Measurements from ENCODE around the gene RHOT2.
A peak's percentile ranks its signal among the peaks of the same experiment; 100 is the strongest.

Gene RHOT2

DNA sequence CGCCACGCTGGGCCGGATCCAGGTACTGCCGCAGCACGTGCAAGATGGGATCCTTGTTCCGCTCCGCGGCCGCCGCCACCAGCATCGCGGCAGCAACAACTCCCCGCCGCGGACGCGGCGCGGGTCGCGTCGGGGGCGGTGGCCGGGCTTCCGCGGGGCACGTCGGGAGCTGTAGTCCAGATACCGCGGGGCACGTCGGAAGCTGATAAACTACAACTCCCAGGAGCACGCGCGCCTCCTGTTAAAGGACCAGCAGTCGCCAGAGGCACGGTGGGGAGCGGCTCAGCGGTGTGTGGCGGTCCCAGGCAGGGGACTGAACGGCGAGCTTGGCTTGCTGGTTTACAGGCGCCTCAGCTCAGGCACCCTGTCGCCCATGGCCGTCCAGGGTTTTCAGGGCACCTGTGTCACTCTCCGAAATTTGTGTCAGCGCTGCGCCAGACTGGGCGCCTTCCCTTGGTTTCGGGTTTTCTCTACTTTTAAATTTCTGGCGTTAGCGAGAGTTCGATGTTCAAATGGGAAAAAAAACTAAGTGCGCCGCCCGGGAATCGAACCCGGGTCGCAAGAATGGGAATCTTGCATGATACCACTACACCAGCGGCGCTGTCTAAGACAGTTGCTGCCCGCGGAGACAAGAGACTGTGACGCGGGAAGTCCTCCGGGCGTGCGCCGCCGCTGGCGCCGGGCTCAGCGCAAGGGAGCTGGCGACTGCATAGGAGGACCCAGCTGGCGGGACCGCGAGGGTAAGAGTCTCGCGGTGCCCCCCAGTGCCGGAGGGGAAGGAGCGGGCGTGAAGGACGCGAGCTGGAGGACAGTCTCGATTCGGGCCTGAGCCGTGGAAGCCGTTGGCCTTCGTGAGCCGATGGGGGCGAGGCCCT, 31.5 kb upstream of the RHOT2 start, which contains the start of gene METTL26:
Gene METTL26 (minus strand): TSS at position 100 of the 875 bp plus-strand sequence. CDS start 15 bp downstream, at position 85.
- H3K4me1 Mint-ChIP-seq = peaks cover 8% of the 10 kb centered on the region

GRCh38 chr16:637081-638018, 30.6 kb upstream of the RHOT2 start:
- ATAC-seq (replicated peaks; ENCODE audit: extremely low read depth, poor library complexity, severe bottlenecking) = peak; percentile 62
- no peaks in the 10 kb centered on the region for H3K9me3 Mint-ChIP-seq
- peak overlapping the region; percentile 100 for H3K27ac Mint-ChIP-seq (ENCODE audit: low read depth)
- peaks cover 8% of the 10 kb centered on the region for H3K4me1 Mint-ChIP-seq
- H3K27me3 Mint-ChIP-seq = no peaks in the 10 kb centered on the region
- H3K4me3 Mint-ChIP-seq = peak overlapping the region; percentile 98
- DNase-seq (ENCODE audit: low spot score in 2 of 2) = no peak
- peaks cover 19% of the 10 kb centered on the region for H3K36me3 Mint-ChIP-seq (ENCODE audit: insufficient read depth)

More for the DNA sequence above, 31.5 kb upstream of the RHOT2 start, which contains the start of gene METTL26:
- DNase-seq (ENCODE audit: low spot score in 2 of 2) = peak; percentile 89 to 95
- Mint-ChIP-seq H3K36me3 (ENCODE audit: insufficient read depth) (peaks cover 19% of the 10 kb centered on the region), H3K27ac (ENCODE audit: low read depth) (peak within 1 kb of the TSS; percentile 100), H3K9me3 (no peaks in the 10 kb centered on the region), H3K4me3 (peak within 1 kb of the TSS; percentile 98), H3K27me3 (no peaks in the 10 kb centered on the region)
- peak; percentile 90 for ATAC-seq (replicated peaks; ENCODE audit: extremely low read depth, poor library complexity, severe bottlenecking)

- DNase-seq (ENCODE audit: low spot score in 2 of 2) (no peak), ATAC-seq (replicated peaks; ENCODE audit: extremely low read depth, poor library complexity, severe bottlenecking) (no peak)
- H3K4me1 Mint-ChIP-seq = peaks cover 8% of the 10 kb centered on the region
- H3K27ac Mint-ChIP-seq (ENCODE audit: low read depth) = no peak overlapping the region
- H3K36me3 Mint-ChIP-seq (ENCODE audit: insufficient read depth) = peaks cover 20% of the 10 kb centered on the region
- H3K9me3 Mint-ChIP-seq = no peaks in the 10 kb centered on the region
- peak overlapping the region; percentile 98 for H3K4me3 Mint-ChIP-seq
- no peaks in the 10 kb centered on the region for H3K27me3 Mint-ChIP-seq
Observed at GRCh38 chr16:638034-638543, 29.8 kb upstream of the RHOT2 start.

DNA sequence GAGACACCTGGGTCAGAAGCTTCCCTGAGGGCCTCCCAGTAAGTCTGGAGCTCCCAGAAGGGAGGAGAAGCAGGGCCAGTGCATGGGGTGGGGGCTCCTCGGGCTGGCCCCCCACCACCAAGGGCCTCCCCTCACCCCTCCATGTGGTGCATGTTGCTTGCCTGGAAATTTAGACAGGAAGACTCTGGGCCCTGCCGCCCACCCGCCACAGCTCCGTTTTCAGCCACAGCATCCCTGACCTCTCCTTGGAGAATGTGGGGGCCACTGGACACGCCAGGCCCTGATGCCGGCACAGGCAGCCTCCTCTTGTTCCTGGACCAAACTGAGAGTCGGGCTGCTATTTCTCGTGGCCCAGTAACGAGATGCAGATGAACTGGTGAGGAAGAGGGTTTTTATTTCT, 29.1 kb upstream of the RHOT2 start:
- ATAC-seq (replicated peaks; ENCODE audit: extremely low read depth, poor library complexity, severe bottlenecking) (no peak), DNase-seq (ENCODE audit: low spot score in 2 of 2) (no peak)
- peaks cover 18% of the 10 kb centered on the region for H3K36me3 Mint-ChIP-seq (ENCODE audit: insufficient read depth)
- H3K27ac Mint-ChIP-seq (ENCODE audit: low read depth) = no peak overlapping the region
- H3K27me3 Mint-ChIP-seq = no peaks in the 10 kb centered on the region
- H3K4me3 Mint-ChIP-seq = no peak overlapping the region
- H3K9me3 Mint-ChIP-seq = no peaks in the 10 kb centered on the region
- peaks cover 11% of the 10 kb centered on the region for H3K4me1 Mint-ChIP-seq

DNA sequence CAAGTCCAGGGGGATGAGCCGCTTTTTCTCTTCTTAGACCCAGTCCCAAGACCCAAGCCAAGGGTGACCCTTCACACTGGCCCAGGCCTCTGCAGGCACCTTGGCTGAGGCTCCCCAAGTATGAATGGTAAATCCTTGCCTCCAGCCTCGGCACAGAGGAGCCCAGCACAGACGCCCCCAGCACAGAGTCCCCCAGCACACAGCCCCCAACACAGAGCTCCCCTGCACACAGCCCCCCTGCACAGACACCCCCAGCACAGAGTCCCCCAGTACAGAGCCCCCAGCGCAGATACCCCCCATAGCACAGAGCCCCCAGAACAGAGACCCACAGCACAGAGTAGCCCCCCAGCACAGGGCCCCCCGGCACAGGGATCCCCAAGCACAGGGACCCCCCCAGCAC, 27.3 kb upstream of the RHOT2 start:
- ATAC-seq (replicated peaks; ENCODE audit: extremely low read depth, poor library complexity, severe bottlenecking) = no peak
- Mint-ChIP-seq H3K9me3 (no peaks in the 10 kb centered on the region), H3K4me3 (peak overlapping the region; percentile 52), H3K27ac (ENCODE audit: low read depth) (no peak overlapping the region), H3K36me3 (ENCODE audit: insufficient read depth) (peaks cover 16% of the 10 kb centered on the region), H3K27me3 (no peaks in the 10 kb centered on the region), H3K4me1 (peaks cover 15% of the 10 kb centered on the region)
- no peak for DNase-seq (ENCODE audit: low spot score in 2 of 2)

DNA sequence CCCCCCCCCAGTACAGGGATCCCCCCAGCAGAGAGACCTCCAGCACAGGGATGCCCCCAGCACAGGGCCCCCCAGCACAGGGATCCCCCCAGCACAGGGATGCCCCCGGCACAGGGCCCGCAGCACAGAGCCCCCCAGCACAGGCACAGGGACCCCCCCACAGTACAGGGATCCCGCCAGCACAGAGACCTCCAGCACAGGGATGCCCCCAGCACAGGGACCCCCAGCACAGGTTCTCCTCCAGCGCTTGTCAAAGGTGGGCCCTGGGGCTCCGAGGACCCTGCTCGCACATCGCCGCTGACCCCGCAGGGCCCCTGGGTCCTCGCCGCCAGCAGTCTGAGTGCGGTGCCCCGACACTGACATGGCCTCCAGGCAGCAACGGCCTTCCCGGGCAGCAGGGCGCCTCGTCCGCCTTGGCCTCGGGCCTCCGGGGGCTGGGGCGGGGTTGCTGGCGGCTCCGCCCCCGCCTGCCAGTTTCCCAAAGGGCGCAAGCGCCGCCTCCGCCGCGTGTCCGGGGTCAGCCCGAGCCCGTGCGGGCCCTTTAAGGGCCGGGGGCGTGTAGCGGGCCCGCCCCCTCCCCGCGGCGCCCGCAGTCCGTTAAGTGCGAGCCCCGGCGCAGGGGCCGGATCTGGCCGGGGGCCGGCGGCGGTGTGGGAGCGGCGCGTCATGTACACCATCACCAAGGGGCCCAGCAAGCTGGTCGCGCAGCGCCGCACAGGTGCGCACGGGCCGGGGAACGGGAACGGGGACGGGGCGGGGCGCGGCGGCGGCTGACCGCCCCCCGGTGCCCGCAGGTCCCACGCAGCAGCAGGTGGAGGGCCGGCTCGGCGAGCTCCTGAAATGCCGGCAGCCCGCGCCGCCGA, 26.4 kb upstream of the RHOT2 start, which contains the start of gene MCRIP2:
Gene MCRIP2 (plus strand): TSS at position 503 of the 863 bp plus-strand sequence. CDS start 164 bp downstream, at position 667.
- DNase-seq (ENCODE audit: low spot score in 2 of 2) = peak in 1 of 2 donors; percentile 32
- Mint-ChIP-seq H3K27ac (ENCODE audit: low read depth) (no peak within 1 kb of the TSS), H3K27me3 (no peaks in the 10 kb centered on the region), H3K36me3 (ENCODE audit: insufficient read depth) (peaks cover 12% of the 10 kb centered on the region), H3K4me3 (peak within 1 kb of the TSS; percentile 69), H3K4me1 (peaks cover 11% of the 10 kb centered on the region), H3K9me3 (no peaks in the 10 kb centered on the region)
- peak; percentile 4 for ATAC-seq (replicated peaks; ENCODE audit: extremely low read depth, poor library complexity, severe bottlenecking)

GRCh38 chr16:642189-643049, 25.5 kb upstream of the RHOT2 start:
- Mint-ChIP-seq H3K36me3 (ENCODE audit: insufficient read depth) (peaks cover 4% of the 10 kb centered on the region), H3K4me3 (peak overlapping the region; percentile 69)
- DNase-seq (ENCODE audit: low spot score in 2 of 2) = no peak

GRCh38 chr16:643050-643368, 24.9 kb upstream of the RHOT2 start:
- ATAC-seq (replicated peaks; ENCODE audit: extremely low read depth, poor library complexity, severe bottlenecking) = no peak
- H3K36me3 Mint-ChIP-seq (ENCODE audit: insufficient read depth) = peaks cover 2% of the 10 kb centered on the region
- DNase-seq (ENCODE audit: low spot score in 2 of 2) = no peak
- H3K9me3 Mint-ChIP-seq = no peaks in the 10 kb centered on the region
- H3K4me1 Mint-ChIP-seq = peaks cover 7% of the 10 kb centered on the region
- no peak overlapping the region for H3K27ac Mint-ChIP-seq (ENCODE audit: low read depth)
- H3K4me3 Mint-ChIP-seq = peak overlapping the region; percentile 69
- no peaks in the 10 kb centered on the region for H3K27me3 Mint-ChIP-seq

More at GRCh38 chr16:642189-643049, 25.5 kb upstream of the RHOT2 start:
- no peaks in the 10 kb centered on the region for H3K9me3 Mint-ChIP-seq
- peaks cover 7% of the 10 kb centered on the region for H3K4me1 Mint-ChIP-seq
- no peaks in the 10 kb centered on the region for H3K27me3 Mint-ChIP-seq
- no peak overlapping the region for H3K27ac Mint-ChIP-seq (ENCODE audit: low read depth)
- peak; percentile 23 for ATAC-seq (replicated peaks; ENCODE audit: extremely low read depth, poor library complexity, severe bottlenecking)

- Mint-ChIP-seq H3K9me3 (no peaks in the 10 kb centered on the region), H3K4me1 (peaks cover 7% of the 10 kb centered on the region), H3K27me3 (no peaks in the 10 kb centered on the region), H3K36me3 (ENCODE audit: insufficient read depth) (peaks cover 2% of the 10 kb centered on the region), H3K4me3 (peak overlapping the region; percentile 69), H3K27ac (ENCODE audit: low read depth) (no peak overlapping the region)
- no peak for ATAC-seq (replicated peaks; ENCODE audit: extremely low read depth, poor library complexity, severe bottlenecking)
- no peak for DNase-seq (ENCODE audit: low spot score in 2 of 2)
Observed at GRCh38 chr16:644556-644955, 23.4 kb upstream of the RHOT2 start.

DNA sequence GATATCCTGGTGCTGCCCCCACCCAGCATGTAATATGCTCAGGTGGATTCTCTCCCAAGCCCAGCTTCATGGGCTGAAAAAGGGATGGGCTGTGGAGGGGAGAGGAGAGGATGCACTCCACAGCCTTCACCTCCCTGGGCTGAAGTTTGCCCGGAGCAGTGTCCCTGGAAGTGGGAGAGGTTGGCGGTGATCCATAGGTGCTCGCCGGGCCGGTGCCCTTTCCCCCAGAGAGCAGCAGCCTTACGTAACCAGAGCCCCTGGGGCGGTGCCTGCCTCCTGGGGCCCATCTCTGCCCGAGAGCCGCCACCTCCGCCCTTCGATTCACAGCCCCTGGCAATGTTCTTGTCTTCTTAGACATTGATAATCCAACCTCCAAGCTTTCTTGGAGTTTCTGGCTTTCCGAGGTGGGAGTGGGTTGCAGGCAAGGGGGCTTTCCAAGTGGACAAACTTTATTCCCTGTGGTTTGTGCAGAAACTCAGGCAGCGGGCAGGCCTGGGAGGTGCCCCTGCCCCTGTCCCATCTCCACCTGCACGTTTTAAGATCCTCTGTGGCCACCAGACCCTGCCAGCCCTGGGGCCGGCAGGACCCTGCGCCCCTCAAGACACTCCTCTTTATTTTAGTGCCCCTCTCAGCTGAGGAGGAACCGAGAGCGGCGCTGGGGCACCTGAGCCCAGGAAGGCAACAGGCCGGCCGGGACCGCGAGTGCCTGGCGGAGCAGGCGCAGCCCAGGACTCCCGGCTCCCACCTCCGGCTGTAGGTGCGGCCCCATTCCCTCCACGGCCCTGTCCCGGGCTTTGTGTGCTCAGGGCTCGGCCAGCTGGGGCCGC, 21.9 kb upstream of the RHOT2 start:
- Mint-ChIP-seq H3K27ac (ENCODE audit: low read depth) (no peak overlapping the region), H3K4me1 (peaks cover 7% of the 10 kb centered on the region), H3K4me3 (no peak overlapping the region), H3K27me3 (no peaks in the 10 kb centered on the region), H3K36me3 (ENCODE audit: insufficient read depth) (peaks cover 3% of the 10 kb centered on the region), H3K9me3 (no peaks in the 10 kb centered on the region)
- ATAC-seq (replicated peaks; ENCODE audit: extremely low read depth, poor library complexity, severe bottlenecking) (no peak), DNase-seq (ENCODE audit: low spot score in 2 of 2) (no peak)
